Endothelial cell of umbilical vein (primary cell): ENCODE measurements around the gene SRGAP3. TPM values are rescaled to one million over a fixed set of nuclear protein-coding genes. Genes with fewer than 3 reads are reported as not detected.

Experiments
- BruUV-seq: library from RNA; stranded (reverse); fragments of 400-500 nt; replicated peaks from 2 replicates; lab custom pipeline; 2021; lab: Mats Ljungman, UMichigan
- CTCF ChIA-PET: fragments of 300-600, 350-600 bp; sonication (Branson Sonifier 250); formaldehyde crosslinking; loops from one replicate; lab custom pipeline; 2021; ENCODE audit warnings: antibody characterized with exemption, inconsistent platforms; lab: Charles Lee
- POLR2A ChIA-PET: fragments of 300-600, 350-600 bp; sonication (Branson Sonifier 250); formaldehyde crosslinking; loops from one replicate; lab custom pipeline; 2021; ENCODE audit warnings: antibody characterized with exemption, inconsistent platforms; lab: Charles Lee
- DNase-seq: peaks from one replicate; pipeline ENCODE4 v3.0.0-alpha.2; 2011; ENCODE audit warnings: low read depth, low spot score
- FAIRE-seq: peaks from 2 replicates; lab custom pipeline; 2011; peaks lifted over from hg19 to GRCh38; lab: Jason Lieb, UNC
- H2AFZ ChIP-seq: 2 replicates; pipeline ENCODE4 v1.6.0; 2012; ENCODE audit warnings: low read depth, low read length, control low read depth, inconsistent platforms
- H3K27ac ChIP-seq: 2 replicates; pipeline ENCODE4 v1.5.1; 2011; ENCODE audit warnings: low read depth, mild to moderate bottlenecking, control low read depth, low read length, moderate library complexity; ENCODE audit not compliant: insufficient read depth
- H3K27me3 ChIP-seq, 2 experiments: 2 replicates each; pipeline versions ENCODE4 v1.6.0 to v1.6.1; 2011; ENCODE audit warnings: low read length in 2 of 2, mixed read lengths in 1 of 2; ENCODE audit not compliant: control insufficient read depth in 2 of 2, insufficient read depth in 2 of 2
- H3K36me3 ChIP-seq, 2 experiments: 2 replicates in 1 of 2; 3 replicates in 1 of 2; pipeline ENCODE4 v1.5.1; 2011; ENCODE audit warnings: low read length in 2 of 2, mild to moderate bottlenecking in 1 of 2, moderate library complexity in 1 of 2; ENCODE audit not compliant: control insufficient read depth in 2 of 2, insufficient read depth in 2 of 2; ENCODE audit errors: extremely low read depth in 1 of 2
- H3K4me1 ChIP-seq: 3 replicates; pipeline ENCODE4 v1.5.1; 2011; ENCODE audit warnings: mild to moderate bottlenecking, low read length; ENCODE audit not compliant: control insufficient read depth, insufficient read depth; ENCODE audit errors: extremely low read depth
- H3K4me2 ChIP-seq: 2 replicates; pipeline ENCODE4 v1.6.1; 2011; ENCODE audit warnings: low read length, control low read depth, mixed read lengths; ENCODE audit not compliant: insufficient read depth
- H3K4me3 ChIP-seq, 3 experiments: fragments of 200-600 bp in 1 of 3; sonication (generic), shearing (Covaris generic) in 1 of 3; replicated peaks in 1 of 3; 2 replicates each; pipeline ENCODE4 v1.5.1; 2011 to 2016; ENCODE audit warnings: control low read depth in 3 of 3, low read length in 3 of 3, mild to moderate bottlenecking in 2 of 3, inconsistent platforms in 1 of 3, low read depth in 1 of 3, moderate library complexity in 1 of 3; ENCODE audit not compliant: insufficient read depth in 1 of 3
- H3K79me2 ChIP-seq: 2 replicates; pipeline ENCODE4 v1.6.0; 2012; ENCODE audit warnings: low read length, inconsistent platforms; ENCODE audit not compliant: control insufficient read depth, insufficient read depth
- H3K9ac ChIP-seq: replicated peaks from 2 replicates; pipeline ENCODE3; 2011; ENCODE audit warnings: low read length, control low read depth; ENCODE audit not compliant: insufficient read depth; ENCODE audit errors: extremely low read depth
- H3K9me1 ChIP-seq: replicated peaks from 3 replicates; pipeline ENCODE4 v1.6.0; 2011; ENCODE audit warnings: mild to moderate bottlenecking, low read length; ENCODE audit not compliant: control insufficient read depth, insufficient read depth; ENCODE audit errors: extremely low read depth
- H3K9me3 ChIP-seq: replicated peaks from 2 replicates; pipeline ENCODE4 v1.5.1; 2012; ENCODE audit warnings: low read length, inconsistent platforms; ENCODE audit not compliant: control insufficient read depth, insufficient read depth
- H4K20me1 ChIP-seq: replicated peaks from 2 replicates; pipeline ENCODE3; 2011; ENCODE audit warnings: mild to moderate bottlenecking, low read length; ENCODE audit not compliant: control insufficient read depth, insufficient read depth; ENCODE audit errors: extremely low read depth
- CTCF ChIP-seq, 2 donors: IDR thresholded peaks; 1 replicate in 1 of 2; 2 replicates in 1 of 2; pipeline ENCODE4 v1.5.1; 2011; ENCODE audit warnings: low read length in 2 of 2, mild to moderate bottlenecking in 2 of 2, moderate library complexity in 2 of 2, control low read depth in 1 of 2, inconsistent platforms in 1 of 2, low read depth in 1 of 2; ENCODE audit not compliant: insufficient read depth in 1 of 2; ENCODE audit errors: extremely low read depth in 1 of 2
- EZH2 ChIP-seq: IDR thresholded peaks from 2 replicates; pipeline ENCODE4 v1.6.1; 2012; ENCODE audit warnings: borderline replicate concordance, low read depth, mild to moderate bottlenecking, moderate library complexity, low read length, inconsistent platforms; ENCODE audit not compliant: severe bottlenecking
- FOS ChIP-seq: IDR thresholded peaks from 2 replicates; pipeline ENCODE4 v1.6.1; 2011; ENCODE audit warnings: mild to moderate bottlenecking, low read length, moderate library complexity, borderline replicate concordance; ENCODE audit not compliant: insufficient read depth
- GATA2 ChIP-seq: IDR thresholded peaks from 2 replicates; pipeline ENCODE4 v1.7.0; 2011; ENCODE audit warnings: low read depth, mild to moderate bottlenecking, moderate library complexity, mixed read lengths, low read length; ENCODE audit not compliant: insufficient read length, insufficient read depth
- JUN ChIP-seq: IDR thresholded peaks from 2 replicates; pipeline ENCODE4 v1.6.1; 2011; ENCODE audit warnings: borderline replicate concordance, low read depth; ENCODE audit not compliant: insufficient read length, insufficient read depth
- MAX ChIP-seq: IDR thresholded peaks from 2 replicates; pipeline ENCODE4 v1.6.1; 2011; ENCODE audit not compliant: insufficient read depth, insufficient read length
- MYC ChIP-seq: IDR thresholded peaks from one replicate; pipeline ENCODE4 v1.6.1; 2011; ENCODE audit warnings: mild to moderate bottlenecking, low read depth, low read length
- POLR2A ChIP-seq: IDR thresholded peaks from 2 replicates; pipeline ENCODE4 v1.6.1; 2012; ENCODE audit warnings: low read depth, mild to moderate bottlenecking, control low read depth, low read length
- POLR2AphosphoS5 ChIP-seq: IDR thresholded peaks from 2 replicates; pipeline ENCODE4 v1.6.1; 2012; ENCODE audit warnings: low read depth, mild to moderate bottlenecking, control low read depth, low read length, moderate library complexity; ENCODE audit not compliant: insufficient read depth
- dilution Hi-C: fragments of 300-500 bp; cut with MboI; formaldehyde crosslinking; loops from one replicate; pipeline ENCODE4 v1.15.0; 2019; ENCODE audit warnings: low sequenced_read_pairs; ENCODE audit not compliant: extremely low pct_ligation_motif_present
- intact Hi-C: fragments of 100-400 bp; cut with micrococcal nuclease; formaldehyde crosslinking; loops from one replicate; pipeline ENCODE4 v1.10.0; 2022
- polyA plus RNA-seq, 4 experiments: library from polyadenylated mRNA; depleted of rRNA in 3 of 4; stranded (reverse) in 3 of 4; unstranded in 1 of 4; fragments of >200 nt; gene quantifications; 2 replicates each; pipeline versions ENCODE4 v1.2.1 to v1.2.3, GENCODE V29; 2011 to 2012; ENCODE audit warnings: missing spikeins in 1 of 4
- total RNA-seq: library from RNA; stranded (reverse); gene quantifications from 2 replicates; pipeline ENCODE4 v1.2.3, GENCODE V29; 2021

Gene SRGAP3
- total and polyA plus RNA-seq, 2 donors (not counting 3 experiments of a cell fraction or from before 2014, with no cell fraction given) = 0.06 TPM; not detected in 1

- Histone ChIP-seq H3K9me1 (no peaks in the 10 kb centered on the region), H3K36me3 (no peaks in the 10 kb centered on the region), H3K4me3 (no peak overlapping the region), H3K4me1 (no peaks in the 10 kb centered on the region), H3K27me3 (no peaks in the 10 kb centered on the region), H3K9me3 (no peaks in the 10 kb centered on the region), H3K4me2 (no peak overlapping the region), H2AFZ (no peak overlapping the region), H3K27ac (no peak overlapping the region), H3K9ac (no peak overlapping the region), H3K79me2 (no peaks in the 10 kb centered on the region), H4K20me1 (no peaks in the 10 kb centered on the region)
- BruUV-seq = no TSS peak
- intact Hi-C loops (loop anchor here (5.0 kb wide), 1 partner anchor 468 kb away; no protein-coding TSS in a partner anchor), dilution Hi-C loops (no loop called here)
- DNase-seq (no peak), FAIRE-seq (no peak)
- ChIA-PET POLR2A (no interaction called here), CTCF (no interaction called here)
- TF ChIP-seq JUN (no peak), POLR2AphosphoS5 (no peak), POLR2A (no peak), MAX (no peak), FOS (no peak), CTCF (IDR thresholded peaks at IDR 0.05; ENCODE audit: extremely low read depth in 1 of 2, insufficient read depth in 1 of 2, low read depth in 1 of 2, low read length in 2 of 2) (no peak), GATA2 (no peak), EZH2 (no peak), MYC (no peak)
Observed at GRCh38 chr3:9238721-9239295, 10.6 kb downstream of the SRGAP3 start.
